Stimulated activated naive CD8-positive, alpha-beta T cell treated with anti-CD3 and anti-CD28 coated beads, Interleukin-15, amount 100 ng/mL, for 72 hours (primary cell): ENCODE data around the gene EIF2A.
A peak's percentile ranks its signal among the peaks of the same experiment; 100 is the strongest.
"Not testable (repeated sequence)": the region's sequence is repeated elsewhere in the genome, so short reads cannot be mapped to it uniquely, and the experiment has no call there.

Experiments used
- ATAC-seq: fragments of 150-1000 bp; cut with Tn5 transposase; 2 replicates; pipeline ENCODE4 v1.10.0; 2021; ENCODE audit warnings: mild to moderate bottlenecking, moderate library complexity
- DNase-seq, 2 donors: peaks; one replicate each; pipeline ENCODE4 v3.0.0; 2021 to 2022
- H3K27ac Mint-ChIP-seq, 2 donors: one replicate each; pipeline ENCODE4 v1.8.0; 2022; ENCODE audit warnings: mild to moderate bottlenecking in 2 of 2, mixed read lengths in 2 of 2, moderate library complexity in 2 of 2
- H3K27me3 Mint-ChIP-seq: one replicate; pipeline ENCODE4 v1.8.0; 2022; ENCODE audit warnings: mixed read lengths
- H3K4me1 Mint-ChIP-seq: one replicate; pipeline ENCODE4 v1.8.0; 2022; ENCODE audit warnings: mild to moderate bottlenecking, mixed read lengths
- H3K4me3 Mint-ChIP-seq, 2 donors: one replicate each; pipeline ENCODE4 v1.8.0; 2022; ENCODE audit warnings: mild to moderate bottlenecking in 2 of 2, mixed read lengths in 2 of 2, moderate library complexity in 1 of 2
- H3K9me3 Mint-ChIP-seq, 2 donors: one replicate each; pipeline ENCODE4 v1.8.0; 2022; ENCODE audit warnings: mixed read lengths in 2 of 2

Gene EIF2A

GRCh38 chr3:150605998-150606641, 59.5 kb downstream of the EIF2A start:
- no peak for DNase-seq

GRCh38 chr3:150607267-150608065, 60.9 kb downstream of the EIF2A start:
- no peaks in the 10 kb centered on the region for H3K9me3 Mint-ChIP-seq
- H3K4me1 Mint-ChIP-seq = peaks cover 68% of the 10 kb centered on the region
- no peak for ATAC-seq
- no peak overlapping the region for H3K27ac Mint-ChIP-seq
- DNase-seq = no peak
- no peaks in the 10 kb centered on the region for H3K27me3 Mint-ChIP-seq
- H3K4me3 Mint-ChIP-seq = peak overlapping the region; percentile 29 to 38

More at GRCh38 chr3:150605998-150606641, 59.5 kb downstream of the EIF2A start:
- H3K4me1 Mint-ChIP-seq = peaks cover 68% of the 10 kb centered on the region
- peak overlapping the region; percentile 21 to 52 for H3K27ac Mint-ChIP-seq
- ATAC-seq = no peak
- H3K4me3 Mint-ChIP-seq = peak overlapping the region; percentile 72 to 77
- no peaks in the 10 kb centered on the region for H3K27me3 Mint-ChIP-seq
- no peaks in the 10 kb centered on the region for H3K9me3 Mint-ChIP-seq

GRCh38 chr3:150609988-150610387, 63.4 kb downstream of the EIF2A start:
- H3K4me1 Mint-ChIP-seq = peaks cover 89% of the 10 kb centered on the region
- no peaks in the 10 kb centered on the region for H3K27me3 Mint-ChIP-seq
- peak overlapping the region in 1 of 2 donors; percentile 30 for H3K27ac Mint-ChIP-seq
- peaks cover 0 to 5% of the 10 kb centered on the region in 2 donors for H3K9me3 Mint-ChIP-seq
- no peak for ATAC-seq
- DNase-seq = no peak
- peak overlapping the region in 1 of 2 donors; percentile 72 for H3K4me3 Mint-ChIP-seq

- H3K9me3 Mint-ChIP-seq = peaks cover 0 to 5% of the 10 kb centered on the region in 2 donors
- no peak for DNase-seq
Measured at GRCh38 chr3:150610785-150611184, 64.2 kb downstream of the EIF2A start.

GRCh38 chr3:150611666-150612065, 65.1 kb downstream of the EIF2A start:
- Mint-ChIP-seq H3K4me1 (peaks cover 77% of the 10 kb centered on the region), H3K27ac (no peak overlapping the region), H3K4me3 (no peak overlapping the region), H3K9me3 (peaks cover 0 to 5% of the 10 kb centered on the region in 2 donors), H3K27me3 (no peaks in the 10 kb centered on the region)
- no peak for ATAC-seq
- DNase-seq = no peak

More at GRCh38 chr3:150610785-150611184, 64.2 kb downstream of the EIF2A start:
- Mint-ChIP-seq H3K27me3 (no peaks in the 10 kb centered on the region), H3K4me3 (no peak overlapping the region), H3K27ac (no peak overlapping the region), H3K4me1 (peaks cover 85% of the 10 kb centered on the region)
- no peak for ATAC-seq

GRCh38 chr3:150612494-150612893, 65.9 kb downstream of the EIF2A start:
- Mint-ChIP-seq H3K9me3 (peaks cover 0 to 5% of the 10 kb centered on the region in 2 donors), H3K4me3 (no peak overlapping the region), H3K27ac (no peak overlapping the region), H3K27me3 (no peaks in the 10 kb centered on the region), H3K4me1 (peaks cover 68% of the 10 kb centered on the region)
- no peak for DNase-seq
- no peak for ATAC-seq

GRCh38 chr3:150613034-150613433, 66.4 kb downstream of the EIF2A start:
- DNase-seq (no peak), ATAC-seq (no peak)
- H3K27me3 Mint-ChIP-seq = no peaks in the 10 kb centered on the region
- no peak overlapping the region for H3K4me3 Mint-ChIP-seq
- H3K9me3 Mint-ChIP-seq = peaks cover 0 to 5% of the 10 kb centered on the region in 2 donors
- peaks cover 63% of the 10 kb centered on the region for H3K4me1 Mint-ChIP-seq
- no peak overlapping the region for H3K27ac Mint-ChIP-seq

GRCh38 chr3:150613709-150614480, 67.3 kb downstream of the EIF2A start:
- Mint-ChIP-seq H3K4me3 (no peak overlapping the region), H3K27ac (peak overlapping the region in 1 of 2 donors; percentile 53), H3K4me1 (peaks cover 54% of the 10 kb centered on the region), H3K9me3 (peaks cover 0 to 5% of the 10 kb centered on the region in 2 donors), H3K27me3 (no peaks in the 10 kb centered on the region)
- DNase-seq (no peak), ATAC-seq (peak; percentile 49)

- DNase-seq (no peak), ATAC-seq (no peak)
- Mint-ChIP-seq H3K4me3 (no peak overlapping the region), H3K4me1 (peaks cover 22% of the 10 kb centered on the region), H3K27me3 (no peaks in the 10 kb centered on the region), H3K9me3 (no peaks in the 10 kb centered on the region), H3K27ac (no peak overlapping the region)
Measured at GRCh38 chr3:150620002-150620689, 73.6 kb downstream of the EIF2A start.

GRCh38 chr3:150622955-150623354, 76.4 kb downstream of the EIF2A start:
- not testable (repeated sequence) for H3K4me3 Mint-ChIP-seq, H3K27ac Mint-ChIP-seq, DNase-seq, H3K9me3 Mint-ChIP-seq, ATAC-seq, H3K27me3 Mint-ChIP-seq
- H3K4me1 Mint-ChIP-seq = peaks cover 22% of the 10 kb centered on the region

- H3K9me3 Mint-ChIP-seq = no peaks in the 10 kb centered on the region
- H3K27ac Mint-ChIP-seq = peak overlapping the region in 1 of 2 donors; percentile 54
- H3K27me3 Mint-ChIP-seq = no peaks in the 10 kb centered on the region
- H3K4me1 Mint-ChIP-seq = peaks cover 22% of the 10 kb centered on the region
- no peak overlapping the region for H3K4me3 Mint-ChIP-seq
- ATAC-seq (no peak), DNase-seq (no peak)
Measured at GRCh38 chr3:150623945-150624344, 77.4 kb downstream of the EIF2A start.

- DNase-seq (no peak), ATAC-seq (no peak)
- Mint-ChIP-seq H3K4me1 (peaks cover 7% of the 10 kb centered on the region), H3K9me3 (no peaks in the 10 kb centered on the region), H3K27me3 (no peaks in the 10 kb centered on the region), H3K27ac (peak overlapping the region in 1 of 2 donors; percentile 94), H3K4me3 (no peak overlapping the region)
Measured at GRCh38 chr3:150626148-150626930, 79.8 kb downstream of the EIF2A start.

GRCh38 chr3:150627557-150627956, 81.0 kb downstream of the EIF2A start:
- Mint-ChIP-seq H3K27me3 (no peaks in the 10 kb centered on the region), H3K9me3 (no peaks in the 10 kb centered on the region), H3K4me1 (no peaks in the 10 kb centered on the region), H3K27ac (no peak overlapping the region), H3K4me3 (no peak overlapping the region)
- ATAC-seq = no peak
- DNase-seq = no peak

GRCh38 chr3:150631515-150632221, 85.1 kb downstream of the EIF2A start:
- Mint-ChIP-seq H3K27me3 (no peaks in the 10 kb centered on the region), H3K9me3 (no peaks in the 10 kb centered on the region), H3K4me1 (peaks cover 26% of the 10 kb centered on the region), H3K27ac (no peak overlapping the region), H3K4me3 (no peak overlapping the region)
- DNase-seq (no peak), ATAC-seq (no peak)
